ENCODE measurements around the gene HES6.
"Not testable (repeated sequence)": the region's sequence is repeated elsewhere in the genome, so short reads cannot be mapped to it uniquely, and the experiment has no call there.

Gene HES6

GRCh38 chr2:238282861-238283738 lies 43.3 kb upstream of the HES6 start:
- Histone ChIP-seq H3K9ac (ENCODE audit: low read length) (no peak overlapping the region), H3K36me3 (ENCODE audit: control insufficient read depth, insufficient read depth, low read length) (no peaks in the 10 kb centered on the region), H3K4me1 (ENCODE audit: control insufficient read depth, insufficient read depth, low read length) (peaks cover 21% of the 10 kb centered on the region), H3K27me3 (ENCODE audit: control insufficient read depth, insufficient read depth, low read length) (no peaks in the 10 kb centered on the region), H3K4me3 (ENCODE audit: low read depth, low read length) (no peak overlapping the region), H3K9me3 (ENCODE audit: control insufficient read depth, insufficient read depth, low read depth, low read length) (no peaks in the 10 kb centered on the region), H3K27ac (ENCODE audit: low read depth, low read length) (no peak overlapping the region)

GRCh38 chr2:238281826-238282480 lies 42.1 kb upstream of the HES6 start:
- H3K27ac ChIP-seq (ENCODE audit: low read depth, low read length), result no peak overlapping the region
- no peak overlapping the region for H3K4me3 ChIP-seq (ENCODE audit: low read depth, low read length)
- H3K9ac ChIP-seq (ENCODE audit: low read length), result no peak overlapping the region
- no peaks in the 10 kb centered on the region for H3K27me3 ChIP-seq (ENCODE audit: control insufficient read depth, insufficient read depth, low read length)
- H3K4me1 ChIP-seq (ENCODE audit: control insufficient read depth, insufficient read depth, low read length), result peaks cover 21% of the 10 kb centered on the region; the same call in 1 of the 2 replicates
- H3K36me3 ChIP-seq (ENCODE audit: control insufficient read depth, insufficient read depth, low read length), result no peaks in the 10 kb centered on the region
- no peaks in the 10 kb centered on the region for H3K9me3 ChIP-seq (ENCODE audit: control insufficient read depth, insufficient read depth, low read depth, low read length)

DNA sequence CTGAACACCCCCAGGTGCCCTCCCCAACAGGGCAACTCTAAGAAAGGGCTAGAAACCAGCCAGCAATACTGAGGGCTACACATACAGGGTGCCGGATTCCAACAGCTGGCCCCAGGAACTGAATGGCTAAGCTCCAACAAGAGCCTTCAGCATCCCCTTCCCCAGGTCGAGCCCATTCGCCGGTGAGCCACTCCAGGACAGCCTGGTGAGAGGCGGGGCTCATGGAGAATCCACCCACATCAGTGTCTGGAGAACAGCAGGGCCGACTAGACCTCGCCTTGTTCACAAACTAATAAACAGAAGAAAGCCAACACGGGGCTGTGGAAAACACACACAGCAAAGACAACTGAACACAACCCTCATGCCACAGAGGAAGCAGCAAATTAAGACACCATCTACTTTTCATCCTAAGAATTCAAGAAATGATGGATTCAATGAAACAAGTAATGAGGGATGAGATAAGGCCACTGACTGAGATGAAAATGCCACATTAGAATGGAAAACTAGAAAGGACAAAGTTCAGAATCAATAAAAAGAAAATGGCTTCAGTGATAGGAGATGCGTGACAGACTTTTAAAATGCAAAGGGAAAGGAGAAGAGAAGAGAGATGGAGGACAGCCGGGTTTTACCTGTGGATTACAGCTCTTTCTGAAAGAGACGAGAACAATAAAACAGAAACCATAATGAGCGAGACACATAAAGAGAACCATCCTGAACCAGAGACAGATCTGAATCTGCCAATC lies 40.4 kb upstream of the HES6 start:
- Histone ChIP-seq H3K27ac (ENCODE audit: low read depth, low read length) (no peak overlapping the region), H3K27me3 (ENCODE audit: control insufficient read depth, insufficient read depth, low read length) (no peaks in the 10 kb centered on the region), H3K4me3 (ENCODE audit: low read depth, low read length) (no peak overlapping the region), H3K9ac (ENCODE audit: low read length) (no peak overlapping the region), H3K4me1 (ENCODE audit: control insufficient read depth, insufficient read depth, low read length) (peaks cover 6% of the 10 kb centered on the region; the same call in 1 of the 2 replicates), H3K9me3 (ENCODE audit: control insufficient read depth, insufficient read depth, low read depth, low read length) (no peaks in the 10 kb centered on the region), H3K36me3 (ENCODE audit: control insufficient read depth, insufficient read depth, low read length) (peaks cover 10% of the 10 kb centered on the region)

GRCh38 chr2:238279324-238279682 lies 39.5 kb upstream of the HES6 start:
- H3K4me1 ChIP-seq (ENCODE audit: control insufficient read depth, insufficient read depth, low read length), result 0 out of 2 replicates have a peak, but pooled peaks cover 3% of the 10 kb centered on the region
- H3K27me3 ChIP-seq (ENCODE audit: control insufficient read depth, insufficient read depth, low read length), result no peaks in the 10 kb centered on the region
- H3K36me3 ChIP-seq (ENCODE audit: control insufficient read depth, insufficient read depth, low read length), result peaks cover 16% of the 10 kb centered on the region

GRCh38 chr2:238278626-238279323 lies 38.9 kb upstream of the HES6 start:
- H3K9me3 ChIP-seq (ENCODE audit: control insufficient read depth, insufficient read depth, low read depth, low read length), result no peaks in the 10 kb centered on the region
- H3K4me1 ChIP-seq (ENCODE audit: control insufficient read depth, insufficient read depth, low read length), result 0 out of 2 replicates have a peak, but pooled peaks cover 3% of the 10 kb centered on the region
- no peak overlapping the region for H3K4me3 ChIP-seq (ENCODE audit: low read depth, low read length)
- no peak overlapping the region for H3K27ac ChIP-seq (ENCODE audit: low read depth, low read length)
- peaks cover 19% of the 10 kb centered on the region for H3K36me3 ChIP-seq (ENCODE audit: control insufficient read depth, insufficient read depth, low read length)
- no peaks in the 10 kb centered on the region for H3K27me3 ChIP-seq (ENCODE audit: control insufficient read depth, insufficient read depth, low read length)
- no peak overlapping the region for H3K9ac ChIP-seq (ENCODE audit: low read length)

More at GRCh38 chr2:238279324-238279682, 39.5 kb upstream of the HES6 start:
- Histone ChIP-seq H3K9ac (ENCODE audit: low read length) (no peak overlapping the region), H3K4me3 (ENCODE audit: low read depth, low read length) (no peak overlapping the region), H3K27ac (ENCODE audit: low read depth, low read length) (no peak overlapping the region), H3K9me3 (ENCODE audit: control insufficient read depth, insufficient read depth, low read depth, low read length) (no peaks in the 10 kb centered on the region)

DNA sequence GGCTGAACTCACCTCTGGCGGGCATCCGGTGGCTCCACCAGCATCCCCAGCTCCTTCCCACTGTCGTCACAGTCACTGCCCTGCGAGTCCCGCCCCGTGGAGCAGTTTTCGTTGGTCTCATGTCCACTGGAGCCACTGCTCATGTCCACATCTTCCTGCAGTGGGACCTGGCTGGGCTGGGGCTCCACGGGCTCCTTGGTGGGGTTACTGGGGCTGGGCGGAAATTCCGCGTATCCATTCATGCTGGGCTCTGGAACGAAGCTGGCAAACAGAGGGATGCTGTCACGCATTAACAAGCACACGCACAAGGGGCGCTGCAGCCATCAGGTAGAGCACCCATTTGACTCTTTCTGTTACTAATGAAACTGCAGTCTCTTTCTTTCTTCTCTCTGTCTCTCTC lies 37.9 kb upstream of the HES6 start:
- Histone ChIP-seq H3K4me3 (ENCODE audit: low read depth, low read length) (no peak overlapping the region), H3K36me3 (ENCODE audit: control insufficient read depth, insufficient read depth, low read length) (peaks cover 19% of the 10 kb centered on the region), H3K27ac (ENCODE audit: low read depth, low read length) (no peak overlapping the region), H3K27me3 (ENCODE audit: control insufficient read depth, insufficient read depth, low read length) (no peaks in the 10 kb centered on the region), H3K4me1 (ENCODE audit: control insufficient read depth, insufficient read depth, low read length) (0 out of 2 replicates have a peak, but pooled peaks cover 3% of the 10 kb centered on the region), H3K9ac (ENCODE audit: low read length) (no peak overlapping the region), H3K9me3 (ENCODE audit: control insufficient read depth, insufficient read depth, low read depth, low read length) (no peaks in the 10 kb centered on the region)

GRCh38 chr2:238274152-238274865 lies 34.5 kb upstream of the HES6 start:
- peaks cover 25% of the 10 kb centered on the region for H3K36me3 ChIP-seq (ENCODE audit: control insufficient read depth, insufficient read depth, low read length)

DNA sequence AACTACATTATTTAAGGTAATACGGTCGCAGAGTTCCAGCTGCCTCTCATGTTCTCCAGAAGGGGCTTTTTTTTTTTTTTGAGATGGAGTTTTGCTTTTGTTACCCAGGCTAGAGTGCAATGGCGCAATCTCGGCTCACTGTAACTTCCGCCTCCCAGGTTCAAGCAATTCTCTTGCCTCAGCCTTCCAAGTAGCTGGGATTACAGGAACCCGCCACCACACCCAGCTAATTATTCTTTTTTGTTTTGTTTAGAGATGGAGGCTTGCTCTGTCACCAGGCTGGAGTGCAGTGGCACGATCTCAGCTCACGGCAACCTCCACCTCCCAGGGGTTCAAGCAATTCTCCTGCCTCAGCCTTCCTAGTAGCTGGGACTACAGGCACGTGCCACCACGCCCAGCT lies 33.6 kb upstream of the HES6 start:
- H3K4me3 ChIP-seq (ENCODE audit: low read depth, low read length); H3K9ac ChIP-seq (ENCODE audit: low read length); H3K9me3 ChIP-seq (ENCODE audit: control insufficient read depth, insufficient read depth, low read depth, low read length); H3K4me1 ChIP-seq (ENCODE audit: control insufficient read depth, insufficient read depth, low read length); H3K27ac ChIP-seq (ENCODE audit: low read depth, low read length); H3K27me3 ChIP-seq (ENCODE audit: control insufficient read depth, insufficient read depth, low read length): not testable (repeated sequence)
- peaks cover 25% of the 10 kb centered on the region for H3K36me3 ChIP-seq (ENCODE audit: control insufficient read depth, insufficient read depth, low read length)

More at GRCh38 chr2:238274152-238274865, 34.5 kb upstream of the HES6 start:
- Histone ChIP-seq H3K4me3 (ENCODE audit: low read depth, low read length) (no peak overlapping the region), H3K27ac (ENCODE audit: low read depth, low read length) (no peak overlapping the region), H3K9ac (ENCODE audit: low read length) (no peak overlapping the region), H3K4me1 (ENCODE audit: control insufficient read depth, insufficient read depth, low read length) (peaks cover 3% of the 10 kb centered on the region; the same call in 1 of the 2 replicates), H3K27me3 (ENCODE audit: control insufficient read depth, insufficient read depth, low read length) (no peaks in the 10 kb centered on the region), H3K9me3 (ENCODE audit: control insufficient read depth, insufficient read depth, low read depth, low read length) (no peaks in the 10 kb centered on the region)

DNA sequence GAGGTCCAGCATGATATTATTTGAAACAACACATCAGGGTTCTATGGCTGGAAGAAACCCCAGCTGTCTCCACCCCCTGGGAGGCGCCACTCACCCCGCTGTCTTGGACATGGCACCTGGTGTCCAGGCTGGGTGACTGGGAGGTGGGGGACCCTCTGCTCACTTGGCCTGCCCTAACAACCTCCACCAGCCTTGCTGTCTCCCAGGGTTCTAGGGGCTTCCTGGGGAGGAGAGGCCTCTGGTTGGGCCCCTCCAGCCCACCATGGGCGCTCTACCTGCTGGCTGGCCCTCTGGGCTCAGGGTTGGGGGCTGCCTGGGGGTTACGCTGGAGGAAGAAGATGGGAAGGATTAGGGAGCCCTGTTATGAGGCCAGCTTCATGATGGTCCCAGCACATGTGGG lies 32.3 kb upstream of the HES6 start:
- Histone ChIP-seq H3K9ac (ENCODE audit: low read length) (no peak overlapping the region), H3K27me3 (ENCODE audit: control insufficient read depth, insufficient read depth, low read length) (no peaks in the 10 kb centered on the region), H3K27ac (ENCODE audit: low read depth, low read length) (no peak overlapping the region), H3K4me1 (ENCODE audit: control insufficient read depth, insufficient read depth, low read length) (no peaks in the 10 kb centered on the region; the same call in 1 of the 2 replicates), H3K4me3 (ENCODE audit: low read depth, low read length) (no peak overlapping the region), H3K9me3 (ENCODE audit: control insufficient read depth, insufficient read depth, low read depth, low read length) (no peaks in the 10 kb centered on the region), H3K36me3 (ENCODE audit: control insufficient read depth, insufficient read depth, low read length) (peaks cover 32% of the 10 kb centered on the region)

DNA sequence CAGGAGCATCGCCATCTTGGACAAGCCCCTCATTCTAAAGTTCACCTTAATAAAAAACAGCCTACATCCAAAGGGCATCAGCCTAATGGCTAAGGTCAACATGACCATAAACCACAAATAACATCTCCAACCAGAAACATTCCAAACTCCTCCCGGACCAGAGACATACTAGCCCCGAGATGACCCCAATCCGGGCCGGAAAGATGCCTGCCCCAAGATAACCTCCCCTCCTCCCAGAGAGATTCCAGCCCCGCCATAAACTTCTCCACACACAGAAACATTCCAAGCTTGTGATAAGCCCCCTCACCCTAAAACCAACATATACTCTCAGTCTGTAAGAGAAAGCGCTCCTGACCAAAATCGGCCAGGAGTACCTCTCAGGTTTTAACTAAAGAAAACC lies 31.8 kb upstream of the HES6 start:
- peaks cover 33% of the 10 kb centered on the region for H3K36me3 ChIP-seq (ENCODE audit: control insufficient read depth, insufficient read depth, low read length)
- H3K27ac ChIP-seq (ENCODE audit: low read depth, low read length); H3K4me3 ChIP-seq (ENCODE audit: low read depth, low read length); H3K27me3 ChIP-seq (ENCODE audit: control insufficient read depth, insufficient read depth, low read length); H3K4me1 ChIP-seq (ENCODE audit: control insufficient read depth, insufficient read depth, low read length); H3K9me3 ChIP-seq (ENCODE audit: control insufficient read depth, insufficient read depth, low read depth, low read length); H3K9ac ChIP-seq (ENCODE audit: low read length): not testable (repeated sequence)

Measured in HUES6 (cell line).